Stimulated activated naive CD8-positive, alpha-beta T cell treated with anti-CD3 and anti-CD28 coated beads, Interleukin-15, amount 100 ng/mL, for 72 hours (primary cell): Measurements from ENCODE around the gene SMIM34.
"Not testable (repeated sequence)": the region's sequence is repeated elsewhere in the genome, so short reads cannot be mapped to it uniquely, and the experiment has no call there.

Experiments used
- ATAC-seq: fragments of 150-1000 bp; cut with Tn5 transposase; 2 replicates; pipeline ENCODE4 v1.10.0; 2021; ENCODE audit warnings: mild to moderate bottlenecking, moderate library complexity
- DNase-seq, 2 donors: peaks; one replicate each; pipeline ENCODE4 v3.0.0; 2021 to 2022
- H3K27ac Mint-ChIP-seq, 2 donors: one replicate each; pipeline ENCODE4 v1.8.0; 2022; ENCODE audit warnings: mild to moderate bottlenecking in 2 of 2, mixed read lengths in 2 of 2, moderate library complexity in 2 of 2
- H3K27me3 Mint-ChIP-seq: one replicate; pipeline ENCODE4 v1.8.0; 2022; ENCODE audit warnings: mixed read lengths
- H3K4me1 Mint-ChIP-seq: one replicate; pipeline ENCODE4 v1.8.0; 2022; ENCODE audit warnings: mild to moderate bottlenecking, mixed read lengths
- H3K4me3 Mint-ChIP-seq, 2 donors: one replicate each; pipeline ENCODE4 v1.8.0; 2022; ENCODE audit warnings: mild to moderate bottlenecking in 2 of 2, mixed read lengths in 2 of 2, moderate library complexity in 1 of 2
- H3K9me3 Mint-ChIP-seq, 2 donors: one replicate each; pipeline ENCODE4 v1.8.0; 2022; ENCODE audit warnings: mixed read lengths in 2 of 2

SMIM34 gene

DNA sequence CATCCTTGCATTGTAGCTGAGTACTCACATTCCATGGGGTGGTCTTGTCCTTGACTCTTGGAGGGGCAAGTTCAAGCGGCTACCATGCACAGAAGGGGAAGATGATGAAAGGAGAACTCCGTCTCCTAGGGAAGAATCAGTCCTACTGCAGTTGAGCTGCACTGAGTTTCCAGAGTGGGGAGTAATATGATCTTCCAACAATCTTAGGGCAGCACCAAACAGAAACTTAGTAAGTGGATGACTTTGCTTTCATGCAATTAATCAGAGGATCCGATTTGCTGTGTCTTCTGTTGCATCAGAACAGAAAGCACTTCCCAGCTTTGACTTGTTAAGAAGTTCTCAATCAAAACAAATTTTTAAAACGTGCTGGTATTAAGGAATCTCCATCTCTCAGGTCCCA is at the start of gene SMIM34:
SMIM34 (minus strand) TSS at position 147 of the 400 bp plus-strand sequence; CDS start at position 35, 112 bp downstream.
- not testable (repeated sequence) for H3K27me3 Mint-ChIP-seq, DNase-seq, H3K4me1 Mint-ChIP-seq, H3K9me3 Mint-ChIP-seq, ATAC-seq, H3K4me3 Mint-ChIP-seq, H3K27ac Mint-ChIP-seq

DNA sequence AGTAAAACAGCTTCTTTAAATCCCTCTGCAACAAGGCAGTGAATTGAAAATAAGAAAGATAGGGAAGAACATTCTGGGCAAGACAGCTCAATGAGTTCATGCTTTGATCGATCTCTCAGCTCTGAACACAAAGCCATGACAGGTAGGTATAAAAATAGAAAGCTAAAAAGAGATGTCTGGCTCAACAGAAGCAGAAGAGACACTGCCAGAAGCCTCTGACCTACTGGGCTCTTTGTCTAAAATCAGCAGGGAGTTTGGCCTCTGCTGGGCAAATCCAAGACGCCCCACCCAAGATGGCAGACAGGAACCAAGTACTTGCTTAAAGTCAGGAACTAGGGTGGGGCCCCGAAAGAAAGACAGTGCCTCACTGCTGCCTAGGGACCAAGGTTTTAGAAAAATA is 43.6 kb upstream of the SMIM34 start:
- H3K4me1 Mint-ChIP-seq, H3K9me3 Mint-ChIP-seq, H3K4me3 Mint-ChIP-seq, DNase-seq, H3K27me3 Mint-ChIP-seq, ATAC-seq, H3K27ac Mint-ChIP-seq: not testable (repeated sequence)

DNA sequence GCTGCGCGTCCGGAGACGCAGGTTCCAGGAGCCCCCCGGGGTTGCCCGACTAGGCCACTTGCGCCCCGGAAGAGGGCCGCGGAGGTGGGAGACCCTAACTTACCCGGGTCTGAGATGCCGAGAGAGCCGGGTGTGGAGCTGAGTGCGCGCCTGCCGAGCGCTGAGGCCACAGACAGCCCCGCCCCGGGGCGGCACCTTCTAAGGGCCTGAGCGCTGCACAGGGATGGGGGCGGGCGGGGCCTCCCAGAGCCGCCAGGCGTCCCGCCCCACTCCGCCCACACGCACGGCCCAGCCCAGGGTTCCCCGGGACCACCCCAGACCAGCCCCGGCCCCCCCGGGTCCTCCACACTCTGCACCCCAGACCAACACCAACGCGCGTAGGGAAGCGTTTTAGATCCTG is 35.7 kb upstream of the SMIM34 start:
- not testable (repeated sequence) for DNase-seq, H3K27ac Mint-ChIP-seq, H3K27me3 Mint-ChIP-seq, H3K4me3 Mint-ChIP-seq, H3K4me1 Mint-ChIP-seq, H3K9me3 Mint-ChIP-seq
- ATAC-seq: peak; percentile 26

GRCh38 chr21:34458266-34458665 is 34.5 kb upstream of the SMIM34 start:
- ATAC-seq, DNase-seq, H3K4me1 Mint-ChIP-seq, H3K4me3 Mint-ChIP-seq, H3K27ac Mint-ChIP-seq, H3K9me3 Mint-ChIP-seq, H3K27me3 Mint-ChIP-seq: not testable (repeated sequence)

- H3K27ac Mint-ChIP-seq, H3K4me1 Mint-ChIP-seq, H3K4me3 Mint-ChIP-seq, H3K27me3 Mint-ChIP-seq, DNase-seq, ATAC-seq, H3K9me3 Mint-ChIP-seq: not testable (repeated sequence)
Measured at GRCh38 chr21:34456180-34456579, 32.4 kb upstream of the SMIM34 start.

- H3K9me3 Mint-ChIP-seq, H3K27ac Mint-ChIP-seq, H3K27me3 Mint-ChIP-seq, ATAC-seq, H3K4me3 Mint-ChIP-seq, DNase-seq, H3K4me1 Mint-ChIP-seq: not testable (repeated sequence)
Measured at GRCh38 chr21:34455628-34456027, 31.9 kb upstream of the SMIM34 start.

DNA sequence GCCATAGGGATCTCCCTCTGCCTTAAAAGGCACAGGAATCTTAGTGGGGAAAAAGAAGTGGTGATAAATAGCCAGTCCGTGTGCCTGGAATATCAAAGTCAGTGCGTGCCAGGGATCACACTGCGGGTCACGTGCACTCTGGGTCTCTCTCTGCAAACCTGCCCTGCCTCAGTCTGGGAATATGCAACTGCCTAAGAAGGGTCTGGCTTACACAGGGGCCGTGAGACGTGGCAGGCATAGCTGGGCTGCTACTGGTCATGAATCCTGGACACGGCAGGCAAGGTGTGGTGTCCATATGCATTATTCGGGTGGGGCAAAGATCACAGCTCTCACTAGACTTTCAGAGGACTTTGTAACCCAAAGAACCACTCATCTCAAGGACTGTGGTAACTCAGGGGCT is 23.3 kb upstream of the SMIM34 start:
- not testable (repeated sequence) for H3K27me3 Mint-ChIP-seq, H3K4me3 Mint-ChIP-seq, ATAC-seq, H3K27ac Mint-ChIP-seq, H3K4me1 Mint-ChIP-seq, H3K9me3 Mint-ChIP-seq, DNase-seq

- not testable (repeated sequence) for H3K4me1 Mint-ChIP-seq, H3K27ac Mint-ChIP-seq, H3K27me3 Mint-ChIP-seq, DNase-seq, H3K9me3 Mint-ChIP-seq, H3K4me3 Mint-ChIP-seq
- ATAC-seq: peak; percentile 50
Measured at GRCh38 chr21:34443486-34443885, 19.7 kb upstream of the SMIM34 start.

DNA sequence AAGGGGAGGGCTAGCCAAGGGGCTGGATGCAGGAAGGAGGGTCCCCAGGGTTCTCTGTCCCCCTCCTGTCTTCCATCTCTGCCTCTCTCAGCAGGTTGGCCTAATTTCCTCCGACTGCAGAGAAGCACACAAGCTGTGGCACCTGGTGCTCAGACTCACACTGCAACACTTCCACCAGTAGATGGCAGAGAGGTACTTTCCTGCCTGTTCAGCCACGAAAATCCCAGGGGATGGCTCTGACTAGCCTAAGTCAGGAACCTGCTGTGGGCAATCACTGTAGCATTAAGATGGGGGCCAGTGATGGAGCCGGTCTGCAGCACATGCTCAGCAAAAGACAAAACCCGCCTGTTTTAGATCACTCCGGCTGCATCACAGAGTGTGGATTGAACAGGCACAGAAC is 6.0 kb upstream of the SMIM34 start:
- not testable (repeated sequence) for H3K4me3 Mint-ChIP-seq, H3K4me1 Mint-ChIP-seq, ATAC-seq, H3K27me3 Mint-ChIP-seq, H3K27ac Mint-ChIP-seq, DNase-seq, H3K9me3 Mint-ChIP-seq

DNA sequence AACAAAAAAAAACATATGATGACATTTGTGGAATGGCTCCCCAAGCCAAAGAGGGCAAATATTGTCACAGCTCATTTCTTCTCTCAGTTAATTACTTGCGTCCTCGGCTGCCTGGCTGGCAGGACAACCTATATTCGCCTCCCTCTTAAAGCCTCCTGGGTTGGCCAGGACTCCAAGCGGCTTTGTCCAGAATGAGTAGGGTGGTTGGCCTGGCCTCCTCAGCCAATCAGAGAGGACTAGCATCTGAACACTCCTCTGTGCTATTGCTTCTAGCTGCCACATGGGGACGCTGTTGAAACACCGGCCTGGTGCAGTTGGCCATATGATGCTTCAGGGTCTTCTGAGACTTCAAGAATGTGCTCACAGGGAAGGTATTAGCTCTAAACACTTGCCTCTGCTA is 4.7 kb upstream of the SMIM34 start:
- H3K4me1 Mint-ChIP-seq, DNase-seq, H3K27ac Mint-ChIP-seq, ATAC-seq, H3K27me3 Mint-ChIP-seq, H3K4me3 Mint-ChIP-seq, H3K9me3 Mint-ChIP-seq: not testable (repeated sequence)

DNA sequence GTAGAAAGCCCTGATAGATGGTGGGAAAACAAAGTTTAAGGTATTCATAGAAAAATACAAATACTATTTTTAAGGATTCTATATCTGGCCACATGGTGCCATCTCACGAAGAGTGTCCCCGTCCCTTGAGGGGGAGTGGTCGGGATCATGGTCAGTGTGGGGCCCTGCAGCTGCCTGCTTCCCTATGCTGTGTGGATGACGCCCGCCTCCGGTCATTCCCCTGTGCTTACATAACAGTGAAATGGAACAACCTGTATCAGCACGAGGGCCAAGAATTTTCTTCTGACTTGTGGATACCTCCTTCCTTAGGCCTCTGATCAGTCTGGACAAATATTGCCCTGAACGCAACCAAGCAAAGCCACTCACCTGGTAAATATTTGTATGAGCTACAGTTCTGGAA is 3.6 kb upstream of the SMIM34 start:
- not testable (repeated sequence) for H3K4me1 Mint-ChIP-seq, ATAC-seq, H3K9me3 Mint-ChIP-seq, H3K4me3 Mint-ChIP-seq, H3K27me3 Mint-ChIP-seq, DNase-seq, H3K27ac Mint-ChIP-seq

DNA sequence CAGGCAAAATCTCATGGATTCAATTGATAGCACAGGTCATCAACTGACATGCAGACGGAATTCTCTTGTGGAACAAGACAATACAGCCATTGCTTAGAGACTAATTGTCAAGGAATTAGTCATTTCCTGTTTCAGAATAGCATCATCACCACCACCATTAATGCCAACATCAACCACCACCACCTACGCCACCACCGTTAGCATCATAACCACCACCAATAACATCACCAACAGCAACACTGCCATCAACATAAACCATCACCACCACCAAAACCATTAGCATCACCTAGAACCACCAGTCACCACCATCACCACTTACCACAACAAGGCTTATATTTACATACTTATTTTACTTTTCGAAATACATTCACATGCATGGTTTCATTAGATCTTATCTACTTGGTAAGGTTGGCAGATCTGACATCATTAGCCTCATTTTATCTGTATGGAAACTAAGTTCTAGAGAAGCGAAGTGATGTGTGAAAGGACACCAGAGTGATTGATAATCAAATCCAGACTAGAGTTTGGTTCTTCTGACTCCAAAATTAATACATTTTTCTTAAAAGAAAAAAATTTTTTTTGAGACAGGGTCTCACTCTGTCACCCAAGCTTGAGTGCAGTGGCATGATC is 6.2 kb downstream of the SMIM34 start:
- not testable (repeated sequence) for H3K27ac Mint-ChIP-seq, H3K4me1 Mint-ChIP-seq, H3K9me3 Mint-ChIP-seq, H3K4me3 Mint-ChIP-seq, H3K27me3 Mint-ChIP-seq, DNase-seq
- ATAC-seq: peak; percentile 98

GRCh38 chr21:34407294-34407693 is 16.5 kb downstream of the SMIM34 start:
- H3K27me3 Mint-ChIP-seq, H3K27ac Mint-ChIP-seq, ATAC-seq, H3K4me3 Mint-ChIP-seq, H3K9me3 Mint-ChIP-seq, H3K4me1 Mint-ChIP-seq, DNase-seq: not testable (repeated sequence)

DNA sequence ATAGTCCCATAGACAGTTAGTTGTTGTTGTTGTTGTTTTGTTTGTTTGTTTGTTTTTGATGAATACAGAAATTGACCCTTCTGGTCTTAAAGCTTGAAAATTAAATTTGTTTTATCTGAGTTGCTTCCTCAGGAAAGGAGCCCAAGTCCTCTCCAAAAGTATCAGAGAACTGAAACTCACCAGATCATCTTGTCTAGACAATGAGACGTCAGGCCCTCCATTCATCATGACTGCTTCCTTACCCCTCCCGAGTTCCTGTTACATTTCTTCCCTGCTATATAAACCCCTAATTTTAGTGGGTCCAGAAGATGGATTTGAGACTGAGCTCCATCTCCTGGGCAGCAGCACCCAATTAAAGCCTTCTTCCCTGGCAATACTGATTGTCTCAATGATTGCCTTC is 17.1 kb downstream of the SMIM34 start:
- not testable (repeated sequence) for DNase-seq, H3K4me1 Mint-ChIP-seq, H3K27ac Mint-ChIP-seq, H3K27me3 Mint-ChIP-seq, H3K4me3 Mint-ChIP-seq, H3K9me3 Mint-ChIP-seq, ATAC-seq

DNA sequence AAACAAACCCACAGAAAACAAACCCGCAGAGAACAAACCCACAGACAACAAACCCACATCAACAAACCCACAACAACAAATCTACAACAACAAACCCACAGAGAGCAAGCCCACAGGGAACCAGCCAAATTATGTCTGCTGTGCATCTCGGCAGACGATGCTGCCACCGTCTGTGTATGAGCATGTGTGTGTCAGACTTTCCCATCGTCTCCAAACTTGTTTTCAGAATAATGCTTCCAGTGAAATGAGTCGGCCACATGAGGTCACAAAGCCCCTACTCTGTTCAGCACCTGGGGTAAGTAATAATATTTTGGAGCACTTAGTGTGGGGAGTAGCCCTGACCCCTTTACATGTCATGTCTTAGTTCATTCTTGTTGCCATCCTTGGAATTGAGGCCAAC is 17.6 kb downstream of the SMIM34 start:
- not testable (repeated sequence) for H3K9me3 Mint-ChIP-seq, H3K4me3 Mint-ChIP-seq, H3K27me3 Mint-ChIP-seq, DNase-seq, H3K4me1 Mint-ChIP-seq, H3K27ac Mint-ChIP-seq
- ATAC-seq: peak; percentile 35

DNA sequence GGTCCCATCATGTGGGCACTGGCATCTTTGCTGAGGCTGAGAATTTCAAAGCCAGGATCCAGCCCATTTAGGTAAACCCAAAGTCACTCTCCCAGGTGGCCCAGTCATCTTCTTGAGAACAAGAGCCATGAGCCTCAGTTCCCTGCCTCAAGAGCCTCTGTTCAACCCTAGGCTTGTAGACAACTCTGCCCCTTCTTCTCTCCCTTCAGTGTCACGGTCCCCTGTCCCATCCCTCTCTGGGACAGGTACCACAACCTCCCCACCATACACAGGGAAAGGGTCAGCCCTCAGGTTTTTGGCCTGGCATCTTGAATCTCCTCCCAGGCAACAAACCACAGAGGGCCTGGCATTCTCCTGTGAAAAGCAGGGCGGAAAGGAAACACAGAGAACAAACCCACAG is 18.1 kb downstream of the SMIM34 start:
- H3K9me3 Mint-ChIP-seq, ATAC-seq, H3K4me3 Mint-ChIP-seq, H3K4me1 Mint-ChIP-seq, H3K27me3 Mint-ChIP-seq, H3K27ac Mint-ChIP-seq, DNase-seq: not testable (repeated sequence)

GRCh38 chr21:34404742-34405141 is 19.0 kb downstream of the SMIM34 start:
- H3K4me1 Mint-ChIP-seq, ATAC-seq, H3K27me3 Mint-ChIP-seq, DNase-seq, H3K4me3 Mint-ChIP-seq, H3K27ac Mint-ChIP-seq, H3K9me3 Mint-ChIP-seq: not testable (repeated sequence)
